Common myeloid progenitor, CD34-positive (primary cell): ENCODE measurements around the gene WDR20.
"Not testable (repeated sequence)": the region's sequence is repeated elsewhere in the genome, so short reads cannot be mapped to it uniquely, and the experiment has no call there.

ENCODE experiments used
- CTCF ChIA-PET: fragments of 350-600 bp; sonication (Branson Sonifier 250); formaldehyde crosslinking; loops from one replicate; lab custom pipeline; 2021; ENCODE audit warnings: antibody characterized with exemption; lab: Charles Lee
- POLR2A ChIA-PET: fragments of 350-600 bp; sonication (Branson Sonifier 250); formaldehyde crosslinking; loops from one replicate; lab custom pipeline; 2021; ENCODE audit warnings: antibody characterized with exemption; lab: Charles Lee
- DNase-seq, 3 donors: peaks; one replicate each; pipeline versions ENCODE4 v3.0.0 to v3.0.0-alpha.2; 2013
- H3K27ac ChIP-seq, 2 experiments: 1 replicate in 1 of 2; 2 replicates in 1 of 2; pipeline ENCODE4 v1.7.0; 2013; ENCODE audit warnings: inconsistent platforms in 2 of 2, low read length in 2 of 2, mild to moderate bottlenecking in 2 of 2, low read depth in 1 of 2, moderate library complexity in 1 of 2; ENCODE audit not compliant: severe bottlenecking in 2 of 2, insufficient read depth in 1 of 2, poor library complexity in 1 of 2
- H3K27me3 ChIP-seq, 5 experiments: replicated peaks in 2 of 5; 1 replicate in 3 of 5; 2 replicates in 2 of 5; pipeline versions ENCODE4 v1.6.1 to v1.7.0; 2013; ENCODE audit warnings: low read length in 4 of 5, mild to moderate bottlenecking in 2 of 5, moderate library complexity in 2 of 5, inconsistent platforms in 1 of 5; ENCODE audit not compliant: insufficient read depth in 5 of 5, control insufficient read depth in 4 of 5
- H3K36me3 ChIP-seq, 4 experiments: 1 replicate in 2 of 4; 2 replicates in 2 of 4; pipeline versions ENCODE4 v1.6.1 to v1.7.0; 2013; ENCODE audit warnings: low read length in 3 of 4, control low read depth in 1 of 4, mild to moderate bottlenecking in 1 of 4; ENCODE audit not compliant: control insufficient read depth in 4 of 4, insufficient read depth in 4 of 4
- H3K4me1 ChIP-seq, 4 experiments: 1 replicate in 3 of 4; 2 replicates in 1 of 4; pipeline versions ENCODE4 v1.6.1 to v1.7.1; 2013; ENCODE audit warnings: low read length in 3 of 4, mild to moderate bottlenecking in 3 of 4, control low read depth in 1 of 4, inconsistent platforms in 1 of 4, moderate library complexity in 1 of 4; ENCODE audit not compliant: control insufficient read depth in 4 of 4, insufficient read depth in 4 of 4; ENCODE audit errors: control extremely low read depth in 1 of 4
- H3K4me3 ChIP-seq, 7 experiments: 1 replicate in 4 of 7; 2 replicates in 3 of 7; pipeline versions ENCODE4 v1.5.1 to v1.7.0; 2013; ENCODE audit warnings: mild to moderate bottlenecking in 7 of 7, low read length in 6 of 7, moderate library complexity in 6 of 7, inconsistent platforms in 2 of 7, low read depth in 2 of 7, control low read depth in 1 of 7; ENCODE audit not compliant: insufficient read depth in 4 of 7, control insufficient read depth in 1 of 7; ENCODE audit errors: extremely low read depth in 1 of 7
- H3K9me3 ChIP-seq, 5 experiments: 1 replicate in 4 of 5; 2 replicates in 1 of 5; pipeline versions ENCODE4 v1.6.1 to v1.7.1; 2013; ENCODE audit warnings: low read length in 4 of 5, mild to moderate bottlenecking in 2 of 5, inconsistent platforms in 1 of 5, low read depth in 1 of 5, moderate library complexity in 1 of 5; ENCODE audit not compliant: control insufficient read depth in 4 of 5, insufficient read depth in 2 of 5; ENCODE audit errors: control extremely low read depth in 1 of 5
- WGBS: methylation state at CpG from one replicate; pipeline ENCODE4 v1.1.5; 2013; ENCODE audit not compliant: insufficient coverage; 5-methylcytosine and 5-hydroxymethylcytosine counted together

The WDR20 gene

DNA sequence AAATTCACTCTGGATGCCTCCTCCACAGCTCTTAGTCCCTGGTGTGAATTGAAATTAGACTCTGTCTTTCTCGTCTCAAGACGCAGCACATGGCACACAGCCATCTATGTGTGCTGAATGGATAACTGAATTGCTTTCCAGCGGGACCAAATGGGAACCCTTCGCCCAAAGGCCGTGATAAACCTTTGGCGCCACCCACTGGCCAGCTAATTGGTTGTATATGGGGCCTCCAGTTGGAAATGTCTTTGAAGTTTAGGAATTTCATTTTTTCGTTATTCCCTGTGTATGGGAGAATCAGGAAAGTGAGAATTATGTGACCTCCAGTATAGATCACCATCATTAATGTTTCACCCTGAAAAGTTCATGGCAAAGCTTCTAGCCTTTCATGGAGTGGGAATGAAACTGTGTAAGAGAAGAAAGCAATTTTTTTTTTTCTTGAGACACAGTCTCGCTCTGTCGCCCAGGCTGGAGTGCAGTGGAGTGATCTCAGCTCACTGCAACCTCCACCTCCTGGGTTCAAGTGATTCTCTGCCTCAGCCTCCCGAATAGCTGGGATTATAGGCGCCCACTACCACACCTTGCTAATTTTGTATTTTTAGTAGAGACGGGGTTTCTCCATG, 43.0 kb upstream of the WDR20 start:
- ChIA-PET POLR2A (interaction anchor here (1.2 kb wide), 1 partner anchor 32 kb away, joined by 4 read pairs; no protein-coding TSS in a partner anchor), CTCF (interaction anchor here (0.7 to 6.5 kb wide), 21 partner anchors 9 to 369 kb away, joined by 3 to 90 read pairs (median 4); partner anchors contain the start of gene MOK)
- peaks cover 0 to 1% (median 0%) of the 10 kb centered on the region in 5 experiments for H3K27me3 ChIP-seq
- WGBS: 64% methylated on average over 6 of the region's 12 CpGs
- no peak overlapping the region for H3K27ac ChIP-seq
- H3K4me1 ChIP-seq: no peaks in the 10 kb centered on the region
- no peaks in the 10 kb centered on the region for H3K36me3 ChIP-seq
- H3K9me3 ChIP-seq: no peaks in the 10 kb centered on the region
- H3K4me3 ChIP-seq: no peak overlapping the region
- DNase-seq: peak; percentile 42 to 63 (median 54)

DNA sequence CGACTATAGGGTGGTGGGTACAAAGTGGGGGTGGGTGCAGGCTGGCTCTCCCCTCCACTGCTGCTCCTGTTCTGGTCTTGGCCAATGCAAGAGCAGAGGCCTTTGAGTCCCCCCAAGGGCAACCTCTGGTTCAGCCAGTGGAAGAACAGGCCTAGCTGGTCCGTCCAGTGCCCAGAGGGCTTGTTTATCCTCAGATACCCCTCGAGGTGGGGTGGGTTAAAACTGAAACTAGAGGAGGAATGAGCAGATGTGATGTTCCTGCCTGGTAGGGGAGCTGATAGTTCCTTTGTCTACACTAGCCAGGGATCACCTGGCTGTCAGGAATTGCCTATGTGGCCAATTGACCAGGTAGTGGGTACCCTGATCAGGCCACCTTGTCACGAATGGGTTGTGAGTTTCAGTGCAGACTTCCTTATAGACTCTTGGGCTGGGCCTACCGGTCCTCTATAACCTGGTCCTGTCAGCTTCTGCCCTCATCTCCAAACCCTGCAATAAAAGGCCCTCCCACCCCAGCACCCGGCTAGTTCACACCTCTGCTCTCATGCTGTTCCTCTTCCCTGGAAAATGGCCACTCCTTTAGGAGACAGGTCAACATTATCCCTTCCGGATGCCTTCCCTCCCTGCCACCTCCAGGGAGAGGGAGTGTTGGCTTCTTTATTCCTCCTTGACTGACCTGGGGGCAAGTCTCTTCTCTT, 42.1 kb upstream of the WDR20 start:
- ChIA-PET CTCF (interaction anchor here (1.0 to 6.5 kb wide), 11 partner anchors 9 to 238 kb away, joined by 3 to 90 read pairs (median 5); no protein-coding TSS in a partner anchor), POLR2A (interaction anchor here (0.6 kb wide), 1 partner anchor 84 kb away, joined by 4 read pairs; no protein-coding TSS in a partner anchor)
- Histone ChIP-seq H3K36me3 (no peaks in the 10 kb centered on the region), H3K27me3 (peaks cover 0 to 1% (median 0%) of the 10 kb centered on the region in 5 experiments), H3K4me1 (no peaks in the 10 kb centered on the region), H3K27ac (no peak overlapping the region), H3K4me3 (no peak overlapping the region), H3K9me3 (no peaks in the 10 kb centered on the region)
- WGBS: 100% methylated on average over 5 of the region's 7 CpGs
- no peak for DNase-seq

DNA sequence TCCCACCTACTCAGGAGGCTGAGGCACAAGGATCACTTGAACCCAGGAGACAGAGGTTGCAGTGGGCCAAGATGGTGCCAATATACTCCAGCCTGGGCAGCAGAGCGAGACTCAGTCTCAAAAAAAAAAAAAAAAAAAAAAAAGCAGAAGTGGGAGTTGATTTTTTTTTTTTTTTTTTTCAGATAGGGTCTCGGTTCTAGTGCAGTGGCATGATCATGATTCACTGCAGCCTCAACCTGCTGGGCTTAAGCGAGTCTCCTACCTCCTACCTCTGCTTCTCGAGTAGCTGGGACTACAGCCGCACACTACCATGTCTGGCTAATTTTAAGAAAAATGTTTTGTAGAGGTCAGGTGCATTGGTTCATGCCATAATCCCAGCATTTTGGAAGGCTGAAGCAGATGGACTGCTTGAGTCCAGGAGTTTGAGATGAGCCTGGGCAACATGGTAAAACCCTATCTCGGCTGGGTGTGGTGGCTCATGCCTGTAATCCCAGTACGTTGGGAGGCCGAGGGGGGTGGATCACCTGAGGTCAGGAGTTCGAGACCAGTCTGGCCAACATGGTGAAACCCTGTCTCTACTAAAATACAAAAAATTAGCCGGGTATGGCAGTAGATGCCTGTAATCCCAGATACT, 36.5 kb upstream of the WDR20 start:
- no peaks in the 10 kb centered on the region for H3K27me3 ChIP-seq
- H3K36me3 ChIP-seq: no peaks in the 10 kb centered on the region
- POLR2A ChIA-PET: no interaction called here
- DNase-seq: peak in 2 of 3 donors; percentile 59 to 65
- no peak overlapping the region for H3K27ac ChIP-seq
- CTCF ChIA-PET: no interaction called here
- H3K4me1 ChIP-seq: peaks cover 0 to 2% (median 0%) of the 10 kb centered on the region in 4 experiments
- no peaks in the 10 kb centered on the region for H3K9me3 ChIP-seq
- no peak overlapping the region for H3K4me3 ChIP-seq
- WGBS: 89% methylated on average over 6 of the region's 10 CpGs

DNA sequence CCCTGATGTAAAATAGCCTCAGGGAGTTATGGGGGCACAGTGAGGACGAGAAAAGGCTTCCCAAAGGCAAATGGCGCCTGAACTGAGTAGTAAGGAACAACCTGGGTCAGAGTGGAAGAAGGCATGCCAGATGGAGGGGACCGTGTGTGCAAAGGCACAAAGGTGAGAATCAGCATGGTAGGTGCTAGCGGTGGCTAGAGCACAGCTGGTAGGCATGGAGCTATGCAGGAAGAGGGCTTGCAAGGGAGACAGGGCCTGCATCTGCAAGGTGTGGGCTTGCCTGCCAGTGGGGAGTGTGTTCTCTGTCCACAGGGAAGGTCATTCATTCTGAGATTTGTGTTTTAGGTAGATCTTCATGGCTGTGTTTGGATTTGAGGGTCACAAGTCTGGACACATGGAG, 34.3 kb upstream of the WDR20 start:
- H3K27ac ChIP-seq: no peak overlapping the region
- 95% methylated on average over 4 of the region's 4 CpGs for WGBS
- peaks cover 0 to 2% (median 0%) of the 10 kb centered on the region in 4 experiments for H3K4me1 ChIP-seq
- CTCF ChIA-PET: interaction anchor here (1.3 kb wide), 1 partner anchor 49 kb away, joined by 3 read pairs; no protein-coding TSS in a partner anchor
- no peaks in the 10 kb centered on the region for H3K27me3 ChIP-seq
- H3K4me3 ChIP-seq: no peak overlapping the region
- peaks cover 0 to 3% (median 0%) of the 10 kb centered on the region in 5 experiments for H3K9me3 ChIP-seq
- POLR2A ChIA-PET: no interaction called here
- H3K36me3 ChIP-seq: no peaks in the 10 kb centered on the region
- no peak for DNase-seq

DNA sequence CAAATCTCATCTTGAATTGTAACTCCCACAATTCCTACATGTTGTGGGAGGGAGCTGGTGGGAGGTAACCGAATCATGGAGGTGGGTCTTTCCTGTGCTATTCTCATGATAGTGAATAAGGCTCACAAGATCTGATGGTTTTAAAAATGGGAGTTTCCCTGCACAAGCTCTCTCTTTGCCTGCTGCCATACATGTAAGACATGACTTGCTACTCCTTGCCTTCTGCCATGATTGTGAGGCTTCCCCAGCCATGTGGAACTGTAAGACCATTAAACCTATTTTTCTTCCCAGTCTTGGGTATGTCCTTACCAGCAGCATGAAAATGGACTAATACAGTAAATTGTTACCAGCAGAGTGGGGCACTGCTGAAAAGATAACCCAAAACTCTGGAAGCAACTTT, 30.4 kb upstream of the WDR20 start:
- POLR2A ChIA-PET, H3K9me3 ChIP-seq, H3K27ac ChIP-seq, H3K4me3 ChIP-seq, CTCF ChIA-PET, H3K4me1 ChIP-seq, H3K36me3 ChIP-seq, H3K27me3 ChIP-seq, DNase-seq: not testable (repeated sequence)
- WGBS: 100% methylated on average over 1 of the region's 1 CpG

DNA sequence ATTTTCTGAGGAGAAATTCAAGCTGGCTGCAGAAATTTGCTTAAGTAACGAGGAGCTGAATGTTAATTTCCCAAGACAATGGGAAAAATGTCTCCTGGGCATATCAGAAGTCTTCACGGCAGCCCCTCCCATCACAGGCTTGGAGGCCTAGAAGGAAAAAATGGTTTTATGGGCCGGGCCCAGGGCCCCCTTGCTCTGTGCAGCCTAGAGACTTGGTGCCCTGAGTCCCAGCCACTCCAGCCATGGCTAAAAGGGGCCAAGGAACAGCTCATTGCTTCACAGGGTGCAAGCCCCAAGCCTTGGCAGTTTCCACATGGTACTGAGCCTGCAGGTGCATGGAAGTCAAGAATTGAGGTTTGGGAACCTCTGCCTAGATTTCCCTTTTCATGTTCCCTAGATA, 28.6 kb upstream of the WDR20 start:
- CTCF ChIA-PET: interaction anchor here (1.4 kb wide), 1 partner anchor 14 kb away, joined by 5 read pairs; no protein-coding TSS in a partner anchor
- Histone ChIP-seq H3K9me3 (peaks cover 0 to 4% (median 1%) of the 10 kb centered on the region in 5 experiments), H3K27ac (no peak overlapping the region), H3K4me1 (no peaks in the 10 kb centered on the region), H3K36me3 (no peaks in the 10 kb centered on the region), H3K4me3 (no peak overlapping the region), H3K27me3 (no peaks in the 10 kb centered on the region)
- DNase-seq: no peak
- WGBS: 98% methylated on average over 3 of the region's 3 CpGs
- POLR2A ChIA-PET: no interaction called here
